HG02973 (cell line): ENCODE data around the gene ANK3.

Source experiments
- ATAC-seq: cut with Tn5 transposase; IDR thresholded peaks from one replicate; pipeline ENCODE4 v1.9.1; 2021; ENCODE audit warnings: moderate library complexity; ENCODE audit not compliant: unreplicated experiment

The ANK3 gene

GRCh38 chr10:60389413-60390025 lies at the start of gene ANK3:
Gene ANK3, minus strand, starts transcription at chr10:60389875. Its CDS starts 337 bp downstream, at chr10:60389538.
- no peak for ATAC-seq

GRCh38 chr10:60434418-60435046 lies 44.9 kb upstream of the ANK3 start:
- ATAC-seq, result no peak

- ATAC-seq, result no peak
Observed at GRCh38 chr10:60433684-60434083, 44.0 kb upstream of the ANK3 start.

- no peak for ATAC-seq
Observed at GRCh38 chr10:60430836-60431597, 41.3 kb upstream of the ANK3 start.

GRCh38 chr10:60430017-60430416 lies 40.3 kb upstream of the ANK3 start:
- ATAC-seq, result no peak

GRCh38 chr10:60429084-60429849 lies 39.6 kb upstream of the ANK3 start:
- ATAC-seq, result no peak

- no peak for ATAC-seq
Observed at GRCh38 chr10:60428387-60428737, 38.7 kb upstream of the ANK3 start.

- ATAC-seq, result no peak
Observed at GRCh38 chr10:60427709-60428386, 38.2 kb upstream of the ANK3 start.

- no peak for ATAC-seq
Observed at GRCh38 chr10:60427148-60427547, 37.5 kb upstream of the ANK3 start.

- no peak for ATAC-seq
Observed at GRCh38 chr10:60426425-60426824, 36.8 kb upstream of the ANK3 start.

GRCh38 chr10:60425392-60426110 lies 35.9 kb upstream of the ANK3 start:
- ATAC-seq, result no peak

- no peak for ATAC-seq
Observed at GRCh38 chr10:60424971-60425370, 35.3 kb upstream of the ANK3 start.

- ATAC-seq, result no peak
Observed at GRCh38 chr10:60423920-60424319, 34.2 kb upstream of the ANK3 start.

- no peak for ATAC-seq
Observed at GRCh38 chr10:60422809-60423208, 33.1 kb upstream of the ANK3 start.

- no peak for ATAC-seq
Observed at GRCh38 chr10:60420991-60421894, 31.6 kb upstream of the ANK3 start.

GRCh38 chr10:60419249-60419648 lies 29.6 kb upstream of the ANK3 start:
- ATAC-seq, result no peak

GRCh38 chr10:60417901-60418300 lies 28.2 kb upstream of the ANK3 start:
- ATAC-seq, result no peak

GRCh38 chr10:60417024-60417423 lies 27.3 kb upstream of the ANK3 start:
- no peak for ATAC-seq

- no peak for ATAC-seq
Observed at GRCh38 chr10:60414877-60415585, 25.4 kb upstream of the ANK3 start.
